MM.1S (cell line): ENCODE results near the gene SYPL1.

Source experiments
- DNase-seq: peaks from one replicate; pipeline ENCODE4 v3.0.0-alpha.2; 2015
- H2AFZ ChIP-seq: fragments of 300-600 bp; sonication (generic); 2 replicates; pipeline ENCODE4 v1.6.0; 2016; ENCODE audit warnings: antibody characterized with exemption, low read length
- H3F3A ChIP-seq: fragments of 300-600 bp; sonication (generic); 2 replicates; pipeline ENCODE4 v1.6.1; 2016; ENCODE audit warnings: mild to moderate bottlenecking, antibody characterized with exemption, low read length, moderate library complexity, mixed read lengths; ENCODE audit not compliant: insufficient read depth
- H3K27ac ChIP-seq: fragments of 300-600 bp; sonication (generic); 2 replicates; pipeline ENCODE4 v1.5.1; 2016; ENCODE audit warnings: mild to moderate bottlenecking, low read length
- H3K27me3 ChIP-seq: fragments of 300-600 bp; sonication (generic); replicated peaks from 2 replicates; pipeline ENCODE4 v1.6.0; 2016; ENCODE audit warnings: low read length; ENCODE audit not compliant: insufficient read depth
- H3K36me3 ChIP-seq: fragments of 300-600 bp; sonication (generic); replicated peaks from 2 replicates; pipeline ENCODE4 v1.6.1; 2016; ENCODE audit warnings: mild to moderate bottlenecking, low read length, mixed read lengths; ENCODE audit not compliant: insufficient read depth
- H3K4me1 ChIP-seq: fragments of 300-600 bp; sonication (generic); 2 replicates; pipeline ENCODE4 v1.6.1; 2016; ENCODE audit warnings: low read length, mixed read lengths
- H3K4me2 ChIP-seq: fragments of 300-600 bp; sonication (generic); 2 replicates; pipeline ENCODE4 v1.6.0; 2016; ENCODE audit warnings: low read depth, low read length
- H3K4me3 ChIP-seq: fragments of 300-600 bp; sonication (generic); 2 replicates; pipeline ENCODE4 v1.5.1; 2016; ENCODE audit warnings: low read length, mixed read lengths
- H3K79me2 ChIP-seq: fragments of 300-600 bp; sonication (generic); 2 replicates; pipeline ENCODE4 v1.6.1; 2016; ENCODE audit warnings: mixed run types, low read length, mixed read lengths
- H3K9ac ChIP-seq: fragments of 300-600 bp; sonication (generic); 2 replicates; pipeline ENCODE4 v1.6.1; 2016; ENCODE audit warnings: low read length, mixed read lengths
- H3K9me2 ChIP-seq: fragments of 300-600 bp; sonication (generic); replicated peaks from 2 replicates; pipeline ENCODE4 v1.6.1; 2016; ENCODE audit warnings: mild to moderate bottlenecking, low read length, mixed read lengths; ENCODE audit not compliant: insufficient read depth
- H3K9me3 ChIP-seq: fragments of 300-600 bp; sonication (generic); replicated peaks from 2 replicates; pipeline ENCODE4 v1.6.1; 2016; ENCODE audit warnings: mild to moderate bottlenecking, low read length, mixed read lengths; ENCODE audit not compliant: insufficient read depth
- H4K20me1 ChIP-seq: fragments of 300-600 bp; sonication (generic); 2 replicates; pipeline ENCODE4 v1.6.1; 2016; ENCODE audit warnings: mild to moderate bottlenecking, low read length, moderate library complexity, mixed read lengths; ENCODE audit not compliant: insufficient read depth
- EZH2 ChIP-seq: fragments of 300-600 bp; sonication (generic); optimal IDR thresholded peaks from 2 replicates; pipeline ENCODE3; 2017; ENCODE audit warnings: low read depth, mild to moderate bottlenecking, antibody characterized with exemption, low read length, mixed read lengths
- EZH2phosphoT487 ChIP-seq: fragments of 300-600 bp; sonication (generic); IDR thresholded peaks from 2 replicates; pipeline ENCODE4 v1.6.1; 2018; ENCODE audit warnings: antibody characterized with exemption, low read length
- TF ChIP-seq, protein P1 (sequence below): fragments of 300-600 bp; sonication (generic); IDR thresholded peaks from 2 replicates; pipeline ENCODE4 v1.5.1; 2016; ENCODE audit warnings: antibody characterized with exemption, low read length, mixed read lengths

The SYPL1 gene

DNA sequence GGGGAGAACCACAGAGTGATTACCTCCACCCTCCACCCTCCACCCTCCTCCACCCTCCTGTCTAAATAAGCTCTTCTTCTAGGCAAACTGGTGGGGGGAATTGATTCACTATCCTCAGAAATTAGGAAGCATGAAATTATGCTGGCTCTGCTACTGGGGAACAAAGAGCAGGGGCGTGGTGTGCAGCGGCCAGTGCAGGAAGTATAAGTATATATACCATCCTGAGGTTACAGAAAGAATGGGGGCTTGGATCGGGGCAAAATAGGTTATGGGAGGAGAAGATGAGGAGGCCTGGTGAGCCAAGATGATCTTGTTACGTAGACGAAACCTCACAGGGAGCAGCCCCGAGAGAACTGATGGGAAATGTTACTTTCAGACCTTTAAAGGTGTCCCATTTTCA lies 49.1 kb downstream of the SYPL1 start:
- H3K4me2 ChIP-seq = no peak overlapping the region
- H3K9me3 ChIP-seq = no peaks in the 10 kb centered on the region
- DNase-seq = no peak
- H3K36me3 ChIP-seq = no peaks in the 10 kb centered on the region
- peaks cover 8% of the 10 kb centered on the region for H3K4me1 ChIP-seq
- H4K20me1 ChIP-seq = no peaks in the 10 kb centered on the region
- no peaks in the 10 kb centered on the region for H3K79me2 ChIP-seq
- no peak overlapping the region for H3K9ac ChIP-seq
- H3K27ac ChIP-seq = no peak overlapping the region
- H3K4me3 ChIP-seq = no peak overlapping the region
- no peak overlapping the region for H2AFZ ChIP-seq
- TF ChIP-seq EZH2phosphoT487 (no peak), EZH2 (no peak)
- TF ChIP-seq, protein P1, sequence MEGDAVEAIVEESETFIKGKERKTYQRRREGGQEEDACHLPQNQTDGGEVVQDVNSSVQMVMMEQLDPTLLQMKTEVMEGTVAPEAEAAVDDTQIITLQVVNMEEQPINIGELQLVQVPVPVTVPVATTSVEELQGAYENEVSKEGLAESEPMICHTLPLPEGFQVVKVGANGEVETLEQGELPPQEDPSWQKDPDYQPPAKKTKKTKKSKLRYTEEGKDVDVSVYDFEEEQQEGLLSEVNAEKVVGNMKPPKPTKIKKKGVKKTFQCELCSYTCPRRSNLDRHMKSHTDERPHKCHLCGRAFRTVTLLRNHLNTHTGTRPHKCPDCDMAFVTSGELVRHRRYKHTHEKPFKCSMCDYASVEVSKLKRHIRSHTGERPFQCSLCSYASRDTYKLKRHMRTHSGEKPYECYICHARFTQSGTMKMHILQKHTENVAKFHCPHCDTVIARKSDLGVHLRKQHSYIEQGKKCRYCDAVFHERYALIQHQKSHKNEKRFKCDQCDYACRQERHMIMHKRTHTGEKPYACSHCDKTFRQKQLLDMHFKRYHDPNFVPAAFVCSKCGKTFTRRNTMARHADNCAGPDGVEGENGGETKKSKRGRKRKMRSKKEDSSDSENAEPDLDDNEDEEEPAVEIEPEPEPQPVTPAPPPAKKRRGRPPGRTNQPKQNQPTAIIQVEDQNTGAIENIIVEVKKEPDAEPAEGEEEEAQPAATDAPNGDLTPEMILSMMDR = no peak
- no peaks in the 10 kb centered on the region for H3K27me3 ChIP-seq
- no peaks in the 10 kb centered on the region for H3K9me2 ChIP-seq
- H3F3A ChIP-seq = no peaks in the 10 kb centered on the region

DNA sequence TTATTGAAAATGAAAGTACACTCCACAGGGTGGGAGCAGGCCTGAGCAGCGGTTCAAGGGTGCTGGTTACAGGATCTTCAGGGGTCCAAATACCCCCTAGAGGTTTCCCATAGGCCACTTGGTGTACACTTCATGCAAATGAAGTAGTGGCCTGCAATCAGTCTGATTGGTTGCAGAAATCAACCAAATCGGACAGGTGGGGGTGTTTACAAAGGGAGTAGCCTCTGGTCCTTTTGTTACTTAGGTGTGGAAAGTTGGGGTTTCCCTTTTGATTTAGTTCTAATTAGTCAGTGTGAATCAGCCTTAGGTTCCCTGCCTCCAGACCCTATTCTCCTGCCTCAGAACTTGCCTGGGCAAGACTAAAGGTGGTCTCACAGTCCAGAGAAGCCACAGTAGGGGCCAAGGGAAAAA lies 49.6 kb downstream of the SYPL1 start:
- Histone ChIP-seq H3K27me3 (no peaks in the 10 kb centered on the region), H3K4me1 (peaks cover 8% of the 10 kb centered on the region), H3K27ac (no peak overlapping the region), H3K36me3 (no peaks in the 10 kb centered on the region), H3K9me3 (no peaks in the 10 kb centered on the region), H4K20me1 (no peaks in the 10 kb centered on the region), H2AFZ (no peak overlapping the region), H3K9me2 (no peaks in the 10 kb centered on the region), H3K4me3 (no peak overlapping the region), H3K79me2 (no peaks in the 10 kb centered on the region), H3F3A (no peaks in the 10 kb centered on the region), H3K9ac (no peak overlapping the region), H3K4me2 (no peak overlapping the region)
- TF ChIP-seq, protein P1 = no peak
- TF ChIP-seq EZH2phosphoT487 (no peak), EZH2 (no peak)
- no peak for DNase-seq

DNA sequence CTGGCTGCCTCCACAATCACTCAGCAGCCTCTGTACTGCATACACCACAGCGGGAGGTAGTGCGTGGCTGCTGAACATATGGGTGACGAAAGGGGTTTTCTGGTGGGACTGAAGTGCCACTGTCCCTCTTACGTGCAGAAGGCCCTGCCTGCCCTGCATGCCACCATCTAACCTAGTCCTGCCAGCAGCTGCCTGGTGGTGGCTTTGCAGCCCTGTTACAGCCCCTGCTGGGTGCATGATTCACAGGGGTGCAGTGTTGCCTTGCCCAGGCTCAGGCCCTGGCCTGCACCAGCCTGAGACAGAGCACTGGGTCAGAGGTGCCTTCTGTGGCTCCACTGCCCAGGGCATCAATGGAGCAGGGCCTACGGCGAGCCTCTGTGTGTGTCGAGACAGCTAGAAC lies 50.1 kb downstream of the SYPL1 start:
- Histone ChIP-seq H3K9me2 (no peaks in the 10 kb centered on the region), H2AFZ (no peak overlapping the region), H3K4me1 (peaks cover 8% of the 10 kb centered on the region), H3K27ac (no peak overlapping the region), H3K9ac (no peak overlapping the region), H3F3A (no peaks in the 10 kb centered on the region), H3K79me2 (no peaks in the 10 kb centered on the region), H4K20me1 (no peaks in the 10 kb centered on the region), H3K27me3 (no peaks in the 10 kb centered on the region), H3K36me3 (no peaks in the 10 kb centered on the region), H3K4me3 (no peak overlapping the region), H3K4me2 (peak overlapping the region; percentile 31; the same call in 1 of the 2 replicates), H3K9me3 (no peaks in the 10 kb centered on the region)
- no peak for DNase-seq
- TF ChIP-seq EZH2phosphoT487 (no peak), EZH2 (no peak)
- TF ChIP-seq, protein P1 = no peak
